ENCODE data around the gene SLC19A1.

The SLC19A1 gene

GRCh38 chr21:45557616-45558043 is 15.4 kb upstream of the SLC19A1 start:
- DNase-seq = no peak

GRCh38 chr21:45556645-45557615 is 14.7 kb upstream of the SLC19A1 start:
- no peak for DNase-seq

GRCh38 chr21:45556302-45556644 is 14.0 kb upstream of the SLC19A1 start:
- no peak for DNase-seq

GRCh38 chr21:45555557-45556301 is 13.5 kb upstream of the SLC19A1 start:
- peak; percentile 66 for DNase-seq

GRCh38 chr21:45555251-45555556 is 13.0 kb upstream of the SLC19A1 start:
- DNase-seq = no peak

GRCh38 chr21:45554477-45555175 is 12.4 kb upstream of the SLC19A1 start:
- DNase-seq = peak; percentile 38

GRCh38 chr21:45552696-45553391 is 10.6 kb upstream of the SLC19A1 start:
- DNase-seq = no peak

GRCh38 chr21:45551783-45552695 is 9.8 kb upstream of the SLC19A1 start:
- no peak for DNase-seq

GRCh38 chr21:45551316-45551715 is 9.1 kb upstream of the SLC19A1 start:
- peak; percentile 42 for DNase-seq

- DNase-seq = peak; percentile 98
Observed at GRCh38 chr21:45550522-45551210, 8.4 kb upstream of the SLC19A1 start.

- DNase-seq = peak; percentile 57
Observed at GRCh38 chr21:45549626-45550463, 7.6 kb upstream of the SLC19A1 start.

GRCh38 chr21:45548711-45549491 is 6.7 kb upstream of the SLC19A1 start:
- no peak for DNase-seq

GRCh38 chr21:45547545-45547900 is 5.3 kb upstream of the SLC19A1 start:
- no peak for DNase-seq

GRCh38 chr21:45546636-45547544 is 4.7 kb upstream of the SLC19A1 start:
- no peak for DNase-seq

GRCh38 chr21:45545691-45546531 is 3.7 kb upstream of the SLC19A1 start:
- DNase-seq = no peak

GRCh38 chr21:45545236-45545570 is 3.0 kb upstream of the SLC19A1 start:
- DNase-seq = no peak

- DNase-seq = no peak
Observed at GRCh38 chr21:45544449-45545235, 2.4 kb upstream of the SLC19A1 start.

All from MV-4-11 (cell line).